MM.1S (cell line): Measurements from ENCODE around the gene LBX1.

Source experiments
- DNase-seq: peaks from one replicate; pipeline ENCODE4 v3.0.0-alpha.2; 2015
- H2AFZ ChIP-seq: fragments of 300-600 bp; sonication (generic); 2 replicates; pipeline ENCODE4 v1.6.0; 2016; ENCODE audit warnings: antibody characterized with exemption, low read length
- H3F3A ChIP-seq: fragments of 300-600 bp; sonication (generic); 2 replicates; pipeline ENCODE4 v1.6.1; 2016; ENCODE audit warnings: mild to moderate bottlenecking, antibody characterized with exemption, low read length, moderate library complexity, mixed read lengths; ENCODE audit not compliant: insufficient read depth
- H3K27ac ChIP-seq: fragments of 300-600 bp; sonication (generic); 2 replicates; pipeline ENCODE4 v1.5.1; 2016; ENCODE audit warnings: mild to moderate bottlenecking, low read length
- H3K27me3 ChIP-seq: fragments of 300-600 bp; sonication (generic); replicated peaks from 2 replicates; pipeline ENCODE4 v1.6.0; 2016; ENCODE audit warnings: low read length; ENCODE audit not compliant: insufficient read depth
- H3K36me3 ChIP-seq: fragments of 300-600 bp; sonication (generic); replicated peaks from 2 replicates; pipeline ENCODE4 v1.6.1; 2016; ENCODE audit warnings: mild to moderate bottlenecking, low read length, mixed read lengths; ENCODE audit not compliant: insufficient read depth
- H3K4me1 ChIP-seq: fragments of 300-600 bp; sonication (generic); 2 replicates; pipeline ENCODE4 v1.6.1; 2016; ENCODE audit warnings: low read length, mixed read lengths
- H3K4me2 ChIP-seq: fragments of 300-600 bp; sonication (generic); 2 replicates; pipeline ENCODE4 v1.6.0; 2016; ENCODE audit warnings: low read depth, low read length
- H3K4me3 ChIP-seq: fragments of 300-600 bp; sonication (generic); 2 replicates; pipeline ENCODE4 v1.5.1; 2016; ENCODE audit warnings: low read length, mixed read lengths
- H3K79me2 ChIP-seq: fragments of 300-600 bp; sonication (generic); 2 replicates; pipeline ENCODE4 v1.6.1; 2016; ENCODE audit warnings: mixed run types, low read length, mixed read lengths
- H3K9ac ChIP-seq: fragments of 300-600 bp; sonication (generic); 2 replicates; pipeline ENCODE4 v1.6.1; 2016; ENCODE audit warnings: low read length, mixed read lengths
- H3K9me2 ChIP-seq: fragments of 300-600 bp; sonication (generic); replicated peaks from 2 replicates; pipeline ENCODE4 v1.6.1; 2016; ENCODE audit warnings: mild to moderate bottlenecking, low read length, mixed read lengths; ENCODE audit not compliant: insufficient read depth
- H3K9me3 ChIP-seq: fragments of 300-600 bp; sonication (generic); replicated peaks from 2 replicates; pipeline ENCODE4 v1.6.1; 2016; ENCODE audit warnings: mild to moderate bottlenecking, low read length, mixed read lengths; ENCODE audit not compliant: insufficient read depth
- H4K20me1 ChIP-seq: fragments of 300-600 bp; sonication (generic); 2 replicates; pipeline ENCODE4 v1.6.1; 2016; ENCODE audit warnings: mild to moderate bottlenecking, low read length, moderate library complexity, mixed read lengths; ENCODE audit not compliant: insufficient read depth
- EZH2 ChIP-seq: fragments of 300-600 bp; sonication (generic); optimal IDR thresholded peaks from 2 replicates; pipeline ENCODE3; 2017; ENCODE audit warnings: low read depth, mild to moderate bottlenecking, antibody characterized with exemption, low read length, mixed read lengths
- EZH2phosphoT487 ChIP-seq: fragments of 300-600 bp; sonication (generic); IDR thresholded peaks from 2 replicates; pipeline ENCODE4 v1.6.1; 2018; ENCODE audit warnings: antibody characterized with exemption, low read length
- TF ChIP-seq, protein P1 (sequence below): fragments of 300-600 bp; sonication (generic); IDR thresholded peaks from 2 replicates; pipeline ENCODE4 v1.5.1; 2016; ENCODE audit warnings: antibody characterized with exemption, low read length, mixed read lengths

Gene LBX1

DNA sequence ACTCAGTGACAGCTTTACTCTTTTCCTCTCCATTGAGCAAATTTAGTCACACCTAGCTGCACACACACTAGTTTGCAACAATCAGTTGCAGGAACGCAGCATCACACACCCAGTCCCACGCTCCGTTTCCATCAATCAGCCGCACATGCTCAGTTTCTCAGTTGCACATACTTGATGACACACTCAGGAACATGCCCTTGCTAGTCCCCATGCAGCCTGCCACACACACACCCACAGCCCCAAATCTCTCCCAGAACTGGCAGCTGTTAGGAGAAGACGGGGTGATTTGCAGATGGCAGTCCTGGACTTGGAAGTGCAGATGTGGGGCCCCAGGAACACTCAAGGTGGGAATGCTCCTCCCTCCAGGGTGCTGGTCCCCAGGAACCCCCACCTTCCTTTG lies 7.7 kb downstream of the LBX1 start:
- TF ChIP-seq, protein P1, sequence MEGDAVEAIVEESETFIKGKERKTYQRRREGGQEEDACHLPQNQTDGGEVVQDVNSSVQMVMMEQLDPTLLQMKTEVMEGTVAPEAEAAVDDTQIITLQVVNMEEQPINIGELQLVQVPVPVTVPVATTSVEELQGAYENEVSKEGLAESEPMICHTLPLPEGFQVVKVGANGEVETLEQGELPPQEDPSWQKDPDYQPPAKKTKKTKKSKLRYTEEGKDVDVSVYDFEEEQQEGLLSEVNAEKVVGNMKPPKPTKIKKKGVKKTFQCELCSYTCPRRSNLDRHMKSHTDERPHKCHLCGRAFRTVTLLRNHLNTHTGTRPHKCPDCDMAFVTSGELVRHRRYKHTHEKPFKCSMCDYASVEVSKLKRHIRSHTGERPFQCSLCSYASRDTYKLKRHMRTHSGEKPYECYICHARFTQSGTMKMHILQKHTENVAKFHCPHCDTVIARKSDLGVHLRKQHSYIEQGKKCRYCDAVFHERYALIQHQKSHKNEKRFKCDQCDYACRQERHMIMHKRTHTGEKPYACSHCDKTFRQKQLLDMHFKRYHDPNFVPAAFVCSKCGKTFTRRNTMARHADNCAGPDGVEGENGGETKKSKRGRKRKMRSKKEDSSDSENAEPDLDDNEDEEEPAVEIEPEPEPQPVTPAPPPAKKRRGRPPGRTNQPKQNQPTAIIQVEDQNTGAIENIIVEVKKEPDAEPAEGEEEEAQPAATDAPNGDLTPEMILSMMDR: no peak
- TF ChIP-seq EZH2 (no peak), EZH2phosphoT487 (no peak)
- H3K27me3 ChIP-seq: peaks cover 95% of the 10 kb centered on the region
- DNase-seq: no peak

GRCh38 chr10:101219946-101220451 lies 9.3 kb downstream of the LBX1 start:
- Histone ChIP-seq H3K9me2 (no peaks in the 10 kb centered on the region), H3K36me3 (no peaks in the 10 kb centered on the region), H3K79me2 (no peaks in the 10 kb centered on the region), H3K4me1 (0 out of 2 replicates have a peak, but pooled peaks cover 6% of the 10 kb centered on the region), H3K9me3 (no peaks in the 10 kb centered on the region), H2AFZ (no peak overlapping the region), H3K27me3 (peaks cover 95% of the 10 kb centered on the region), H4K20me1 (no peaks in the 10 kb centered on the region), H3K9ac (no peak overlapping the region), H3K4me3 (no peak overlapping the region), H3F3A (0 out of 2 replicates have a peak, but pooled peaks cover 3% of the 10 kb centered on the region), H3K4me2 (no peak overlapping the region), H3K27ac (no peak overlapping the region)
- no peak for TF ChIP-seq EZH2
- TF ChIP-seq, protein P1: no peak
- DNase-seq: no peak

More for the DNA sequence above, 7.7 kb downstream of the LBX1 start:
- H4K20me1 ChIP-seq: no peaks in the 10 kb centered on the region
- no peak overlapping the region for H3K9ac ChIP-seq
- H2AFZ ChIP-seq: no peak overlapping the region
- no peak overlapping the region for H3K27ac ChIP-seq
- H3K9me2 ChIP-seq: no peaks in the 10 kb centered on the region
- H3F3A ChIP-seq: 0 out of 2 replicates have a peak, but pooled peaks cover 3% of the 10 kb centered on the region
- no peaks in the 10 kb centered on the region for H3K79me2 ChIP-seq
- H3K4me2 ChIP-seq: no peak overlapping the region
- H3K36me3 ChIP-seq: no peaks in the 10 kb centered on the region
- H3K4me1 ChIP-seq: 0 out of 2 replicates have a peak, but pooled peaks cover 6% of the 10 kb centered on the region
- no peak overlapping the region for H3K4me3 ChIP-seq
- no peaks in the 10 kb centered on the region for H3K9me3 ChIP-seq

- 0 out of 2 replicates have a peak, but pooled peaks cover 6% of the 10 kb centered on the region for H3K4me1 ChIP-seq
- no peaks in the 10 kb centered on the region for H3K79me2 ChIP-seq
- DNase-seq: no peak
- no peaks in the 10 kb centered on the region for H3K9me3 ChIP-seq
- H3K27ac ChIP-seq: no peak overlapping the region
- H3K36me3 ChIP-seq: no peaks in the 10 kb centered on the region
- H3K4me3 ChIP-seq: no peak overlapping the region
- TF ChIP-seq, protein P1: no peak
- TF ChIP-seq EZH2phosphoT487 (no peak), EZH2 (peak; percentile 38)
- no peak overlapping the region for H2AFZ ChIP-seq
- peaks cover 92% of the 10 kb centered on the region for H3K27me3 ChIP-seq
- no peak overlapping the region for H3K4me2 ChIP-seq
- H3K9ac ChIP-seq: no peak overlapping the region
- H3K9me2 ChIP-seq: no peaks in the 10 kb centered on the region
- 0 out of 2 replicates have a peak, but pooled peaks cover 3% of the 10 kb centered on the region for H3F3A ChIP-seq
- no peaks in the 10 kb centered on the region for H4K20me1 ChIP-seq
Measured at GRCh38 chr10:101219139-101219945, 9.9 kb downstream of the LBX1 start.
